Measurements from ENCODE around the gene GPR89A.
"Not testable (repeated sequence)": the region's sequence is repeated elsewhere in the genome, so short reads cannot be mapped to it uniquely, and the experiment has no call there.

Gene GPR89A

GRCh38 chr1:145620073-145620472, 12.3 kb downstream of the GPR89A start:
- not testable (repeated sequence) for H3K27me3 ChIP-seq (ENCODE audit: insufficient read depth, insufficient read length); DNase-seq (ENCODE audit: low read depth, low spot score); H3K36me3 ChIP-seq (ENCODE audit: insufficient read depth, insufficient read length, low read length); H3K9me3 ChIP-seq (ENCODE audit: insufficient read depth, low read length); H3K4me1 ChIP-seq (ENCODE audit: insufficient read depth, insufficient read length); H3K4me3 ChIP-seq (ENCODE audit: insufficient read length, low read depth); H3K9ac ChIP-seq (ENCODE audit: insufficient read length, low read depth)

GRCh38 chr1:145622177-145622576, 14.4 kb downstream of the GPR89A start:
- H3K36me3 ChIP-seq (ENCODE audit: insufficient read depth, insufficient read length, low read length); H3K9ac ChIP-seq (ENCODE audit: insufficient read length, low read depth); H3K4me3 ChIP-seq (ENCODE audit: insufficient read length, low read depth); H3K4me1 ChIP-seq (ENCODE audit: insufficient read depth, insufficient read length); DNase-seq (ENCODE audit: low read depth, low spot score); H3K9me3 ChIP-seq (ENCODE audit: insufficient read depth, low read length); H3K27me3 ChIP-seq (ENCODE audit: insufficient read depth, insufficient read length): not testable (repeated sequence)

- not testable (repeated sequence) for H3K4me3 ChIP-seq (ENCODE audit: insufficient read length, low read depth); H3K9ac ChIP-seq (ENCODE audit: insufficient read length, low read depth); H3K9me3 ChIP-seq (ENCODE audit: insufficient read depth, low read length); H3K4me1 ChIP-seq (ENCODE audit: insufficient read depth, insufficient read length); DNase-seq (ENCODE audit: low read depth, low spot score); H3K27me3 ChIP-seq (ENCODE audit: insufficient read depth, insufficient read length); H3K36me3 ChIP-seq (ENCODE audit: insufficient read depth, insufficient read length, low read length)
These were observed 28.4 kb downstream of the GPR89A start for GRCh38 chr1:145636237-145636636.

GRCh38 chr1:145641886-145642285, 34.1 kb downstream of the GPR89A start:
- not testable (repeated sequence) for H3K4me1 ChIP-seq (ENCODE audit: insufficient read depth, insufficient read length); H3K36me3 ChIP-seq (ENCODE audit: insufficient read depth, insufficient read length, low read length); H3K4me3 ChIP-seq (ENCODE audit: insufficient read length, low read depth); H3K9ac ChIP-seq (ENCODE audit: insufficient read length, low read depth); H3K27me3 ChIP-seq (ENCODE audit: insufficient read depth, insufficient read length); H3K9me3 ChIP-seq (ENCODE audit: insufficient read depth, low read length); DNase-seq (ENCODE audit: low read depth, low spot score)

GRCh38 chr1:145643990-145644389, 36.2 kb downstream of the GPR89A start:
- H3K36me3 ChIP-seq (ENCODE audit: insufficient read depth, insufficient read length, low read length); H3K9ac ChIP-seq (ENCODE audit: insufficient read length, low read depth); H3K27me3 ChIP-seq (ENCODE audit: insufficient read depth, insufficient read length); H3K9me3 ChIP-seq (ENCODE audit: insufficient read depth, low read length); H3K4me1 ChIP-seq (ENCODE audit: insufficient read depth, insufficient read length); H3K4me3 ChIP-seq (ENCODE audit: insufficient read length, low read depth); DNase-seq (ENCODE audit: low read depth, low spot score): not testable (repeated sequence)

- DNase-seq (ENCODE audit: low read depth, low spot score); H3K4me1 ChIP-seq (ENCODE audit: insufficient read depth, insufficient read length); H3K9ac ChIP-seq (ENCODE audit: insufficient read length, low read depth); H3K4me3 ChIP-seq (ENCODE audit: insufficient read length, low read depth); H3K27me3 ChIP-seq (ENCODE audit: insufficient read depth, insufficient read length); H3K9me3 ChIP-seq (ENCODE audit: insufficient read depth, low read length); H3K36me3 ChIP-seq (ENCODE audit: insufficient read depth, insufficient read length, low read length): not testable (repeated sequence)
These were observed 48.6 kb downstream of the GPR89A start for GRCh38 chr1:145656245-145656943.

GRCh38 chr1:145662502-145662901, 54.7 kb downstream of the GPR89A start:
- H3K9ac ChIP-seq (ENCODE audit: insufficient read length, low read depth); H3K36me3 ChIP-seq (ENCODE audit: insufficient read depth, insufficient read length, low read length); H3K4me1 ChIP-seq (ENCODE audit: insufficient read depth, insufficient read length); H3K27me3 ChIP-seq (ENCODE audit: insufficient read depth, insufficient read length); H3K4me3 ChIP-seq (ENCODE audit: insufficient read length, low read depth); H3K9me3 ChIP-seq (ENCODE audit: insufficient read depth, low read length); DNase-seq (ENCODE audit: low read depth, low spot score): not testable (repeated sequence)

- H3K9me3 ChIP-seq (ENCODE audit: insufficient read depth, low read length); H3K4me1 ChIP-seq (ENCODE audit: insufficient read depth, insufficient read length); H3K9ac ChIP-seq (ENCODE audit: insufficient read length, low read depth); DNase-seq (ENCODE audit: low read depth, low spot score); H3K27me3 ChIP-seq (ENCODE audit: insufficient read depth, insufficient read length); H3K36me3 ChIP-seq (ENCODE audit: insufficient read depth, insufficient read length, low read length); H3K4me3 ChIP-seq (ENCODE audit: insufficient read length, low read depth): not testable (repeated sequence)
These were observed 57.2 kb downstream of the GPR89A start for GRCh38 chr1:145665015-145665414.

- H3K36me3 ChIP-seq (ENCODE audit: insufficient read depth, insufficient read length, low read length); H3K9ac ChIP-seq (ENCODE audit: insufficient read length, low read depth); H3K27me3 ChIP-seq (ENCODE audit: insufficient read depth, insufficient read length); DNase-seq (ENCODE audit: low read depth, low spot score); H3K9me3 ChIP-seq (ENCODE audit: insufficient read depth, low read length); H3K4me1 ChIP-seq (ENCODE audit: insufficient read depth, insufficient read length); H3K4me3 ChIP-seq (ENCODE audit: insufficient read length, low read depth): not testable (repeated sequence)
These were observed 63.4 kb downstream of the GPR89A start for GRCh38 chr1:145670995-145671745.

GRCh38 chr1:145673217-145673616, 65.4 kb downstream of the GPR89A start:
- H3K4me1 ChIP-seq (ENCODE audit: insufficient read depth, insufficient read length); DNase-seq (ENCODE audit: low read depth, low spot score); H3K36me3 ChIP-seq (ENCODE audit: insufficient read depth, insufficient read length, low read length); H3K9ac ChIP-seq (ENCODE audit: insufficient read length, low read depth); H3K27me3 ChIP-seq (ENCODE audit: insufficient read depth, insufficient read length); H3K9me3 ChIP-seq (ENCODE audit: insufficient read depth, low read length); H3K4me3 ChIP-seq (ENCODE audit: insufficient read length, low read depth): not testable (repeated sequence)

- H3K4me1 ChIP-seq (ENCODE audit: insufficient read depth, insufficient read length); DNase-seq (ENCODE audit: low read depth, low spot score); H3K36me3 ChIP-seq (ENCODE audit: insufficient read depth, insufficient read length, low read length); H3K9ac ChIP-seq (ENCODE audit: insufficient read length, low read depth); H3K27me3 ChIP-seq (ENCODE audit: insufficient read depth, insufficient read length); H3K9me3 ChIP-seq (ENCODE audit: insufficient read depth, low read length); H3K4me3 ChIP-seq (ENCODE audit: insufficient read length, low read depth): not testable (repeated sequence)
These were observed 77.1 kb downstream of the GPR89A start for GRCh38 chr1:145684858-145685257.

GRCh38 chr1:145686078-145686477, 78.3 kb downstream of the GPR89A start:
- not testable (repeated sequence) for H3K4me1 ChIP-seq (ENCODE audit: insufficient read depth, insufficient read length); H3K27me3 ChIP-seq (ENCODE audit: insufficient read depth, insufficient read length); H3K9me3 ChIP-seq (ENCODE audit: insufficient read depth, low read length); H3K9ac ChIP-seq (ENCODE audit: insufficient read length, low read depth); H3K36me3 ChIP-seq (ENCODE audit: insufficient read depth, insufficient read length, low read length); H3K4me3 ChIP-seq (ENCODE audit: insufficient read length, low read depth); DNase-seq (ENCODE audit: low read depth, low spot score)

Measured in NT2/D1 (cell line).